WTC11 (cell line): ENCODE results near the gene USP37. TPM values are rescaled to one million over a fixed set of nuclear protein-coding genes. Genes with fewer than 3 reads are reported as not detected.
"Not testable (repeated sequence)": the region's sequence is repeated elsewhere in the genome, so short reads cannot be mapped to it uniquely, and the experiment has no call there.

ENCODE experiments used
- ATAC-seq: fragments of 200-7000 bp; cut with Tn5 transposase; 2 replicates; pipeline ENCODE4 v1.10.0; 2021; ENCODE audit warnings: mild to moderate bottlenecking, moderate library complexity
- CTCF ChIA-PET: fragments of 300-600 bp; sonication (Branson Sonifier 250); formaldehyde crosslinking; loops from one replicate; lab custom pipeline; 2021; ENCODE audit warnings: antibody characterized with exemption; lab: Charles Lee
- POLR2A ChIA-PET: fragments of 350-600 bp; sonication (Branson Sonifier 250); formaldehyde crosslinking; loops from one replicate; lab custom pipeline; 2021; ENCODE audit warnings: antibody characterized with exemption; lab: Charles Lee
- DNase-seq: peaks from one replicate; pipeline ENCODE4 v3.0.0; 2021; ENCODE audit warnings: low spot score
- H3K27ac Mint-ChIP-seq: 2 replicates; pipeline ENCODE4 v1.8.0; 2021; ENCODE audit warnings: mixed read lengths
- H3K27me3 Mint-ChIP-seq: 2 replicates; pipeline ENCODE4 v1.8.0; 2021; ENCODE audit warnings: low read depth, mild to moderate bottlenecking, moderate library complexity, mixed read lengths
- H3K36me3 Mint-ChIP-seq: 2 replicates; pipeline ENCODE4 v1.8.0; 2021; ENCODE audit warnings: mixed read lengths
- H3K4me1 Mint-ChIP-seq: 2 replicates; pipeline ENCODE4 v1.8.0; 2022; ENCODE audit warnings: mixed read lengths
- H3K4me3 Mint-ChIP-seq: 2 replicates; pipeline ENCODE4 v1.8.0; 2021; ENCODE audit warnings: mild to moderate bottlenecking, moderate library complexity, mixed read lengths
- H3K9me3 Mint-ChIP-seq: 2 replicates; pipeline ENCODE4 v1.8.0; 2021; ENCODE audit warnings: mixed read lengths
- ATF1 ChIP-seq: sonication (generic); formaldehyde crosslinking; IDR thresholded peaks from 2 replicates; pipeline ENCODE4 v1.8.1; 2023; ENCODE audit warnings: mild to moderate bottlenecking, moderate library complexity, missing genetic modification reagents
- ATF6 ChIP-seq: sonication (generic); formaldehyde crosslinking; IDR thresholded peaks from 2 replicates; pipeline ENCODE4 v1.8.1; 2023; ENCODE audit warnings: mild to moderate bottlenecking, missing genetic modification reagents
- EMX1 ChIP-seq: fragments of 250-450 bp; sonication (Bioruptor Pico); IDR thresholded peaks from 2 replicates; pipeline ENCODE4 v1.8.0; 2021; ENCODE audit warnings: mild to moderate bottlenecking
- FOXK1 ChIP-seq: sonication (generic); formaldehyde crosslinking; IDR thresholded peaks from 2 replicates; pipeline ENCODE4 v1.8.0; 2022; ENCODE audit warnings: mild to moderate bottlenecking, moderate library complexity, missing genetic modification reagents
- FOXP1 ChIP-seq: sonication (generic); formaldehyde crosslinking; IDR thresholded peaks from 2 replicates; pipeline ENCODE4 v1.8.0; 2022; ENCODE audit warnings: missing genetic modification reagents, mild to moderate bottlenecking, moderate library complexity, borderline replicate concordance
- GRHL2 ChIP-seq: fragments of 250-450 bp; sonication (Bioruptor Pico); IDR thresholded peaks from 2 replicates; pipeline ENCODE4 v1.8.0; 2022; ENCODE audit warnings: mild to moderate bottlenecking, moderate library complexity; ENCODE audit not compliant: insufficient replicate concordance, severe bottlenecking
- HMGXB4 ChIP-seq: sonication (generic); formaldehyde crosslinking; IDR thresholded peaks from 2 replicates; pipeline ENCODE4 v1.8.1; 2023; ENCODE audit warnings: mild to moderate bottlenecking, moderate library complexity, missing genetic modification reagents
- KAT7 ChIP-seq: sonication (generic); formaldehyde crosslinking; IDR thresholded peaks from 2 replicates; pipeline ENCODE4 v1.8.1; 2023; ENCODE audit warnings: missing genetic modification reagents, mild to moderate bottlenecking, borderline replicate concordance
- NFYB ChIP-seq: sonication (generic); formaldehyde crosslinking; conservative IDR thresholded peaks from 2 replicates; pipeline ENCODE4 v1.8.0; 2022; ENCODE audit warnings: low read depth, missing genetic modification reagents
- NR1H2 ChIP-seq: sonication (generic); formaldehyde crosslinking; IDR thresholded peaks from 2 replicates; pipeline ENCODE4 v1.9.0; 2021; ENCODE audit warnings: mild to moderate bottlenecking, moderate library complexity, missing genetic modification reagents
- RELA ChIP-seq: sonication (generic); formaldehyde crosslinking; IDR thresholded peaks from 2 replicates; pipeline ENCODE4 v1.8.1; 2022; ENCODE audit warnings: missing genetic modification reagents, mild to moderate bottlenecking, borderline replicate concordance
- SMAD3 ChIP-seq: sonication (generic); formaldehyde crosslinking; IDR thresholded peaks from 2 replicates; pipeline ENCODE4 v1.8.0; 2022; ENCODE audit warnings: missing genetic modification reagents, mild to moderate bottlenecking, borderline replicate concordance
- TP53 ChIP-seq: sonication (generic); formaldehyde crosslinking; IDR thresholded peaks from 2 replicates; pipeline ENCODE4 v1.8.1; 2023; ENCODE audit warnings: mild to moderate bottlenecking, missing genetic modification reagents
- USF1 ChIP-seq: sonication (generic); formaldehyde crosslinking; IDR thresholded peaks from 2 replicates; pipeline ENCODE4 v1.8.0; 2022; ENCODE audit warnings: mild to moderate bottlenecking, missing genetic modification reagents
- ZNF121 ChIP-seq: sonication (generic); formaldehyde crosslinking; IDR thresholded peaks from 2 replicates; pipeline ENCODE4 v1.8.0; 2023; ENCODE audit warnings: missing genetic modification reagents
- ZNF138 ChIP-seq: sonication (generic); formaldehyde crosslinking; conservative IDR thresholded peaks from 2 replicates; pipeline ENCODE4 v1.8.1; 2022; ENCODE audit warnings: mild to moderate bottlenecking, moderate library complexity, missing genetic modification reagents
- ZNF532 ChIP-seq: fragments of 250-450 bp; sonication (Bioruptor Pico); IDR thresholded peaks from 2 replicates; pipeline ENCODE4 v1.9.0; 2021; ENCODE audit warnings: mild to moderate bottlenecking, borderline replicate concordance
- total RNA-seq: library from RNA; stranded (reverse); gene quantifications from 3 replicates; pipeline ENCODE4 v1.2.3, GENCODE V29; 2021
- TF ChIP-seq, protein P1 (sequence below): fragments of 200-600 bp; IDR thresholded peaks from 2 replicates; pipeline ENCODE4 v1.8.0; 2022; ENCODE audit warnings: antibody characterized with exemption

Gene USP37
- total RNA-seq, 1 experiment from 2014 or later = 21.6 TPM

DNA sequence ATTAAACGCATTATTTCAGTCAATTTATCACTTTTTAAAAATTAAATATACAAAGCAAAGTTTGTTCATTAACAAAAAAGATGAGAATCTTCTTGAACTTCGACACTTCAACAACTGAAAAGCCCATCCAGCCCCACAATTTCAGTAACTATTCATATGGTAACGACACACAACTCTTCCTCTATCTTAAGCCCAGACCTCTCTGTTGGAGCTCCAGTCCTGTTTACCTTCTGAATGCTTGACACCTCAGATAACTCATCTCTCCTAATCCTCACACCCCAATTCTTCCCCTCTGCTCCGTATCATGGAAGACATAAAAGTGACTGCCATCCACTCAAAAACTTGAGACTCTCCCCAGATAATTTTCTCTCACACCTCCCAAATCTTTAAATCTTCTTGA lies 12.6 kb downstream of the USP37 start:
- Mint-ChIP-seq H3K27me3 (no peaks in the 10 kb centered on the region), H3K27ac (peak overlapping the region; percentile 35), H3K4me3 (peak overlapping the region; percentile 29), H3K36me3 (peaks cover 63% of the 10 kb centered on the region), H3K9me3 (peaks cover 6% of the 10 kb centered on the region), H3K4me1 (peaks cover 19% of the 10 kb centered on the region)
- POLR2A ChIA-PET = no interaction called here
- TF ChIP-seq NFYB (no peak), USF1 (CRISPR knock-in tag) (no peak), FOXK1 (peak; percentile 48; the same call in 1 of the 2 replicates), FOXP1 (CRISPR knock-in tag) (no peak), SMAD3 (no peak), TP53 (no peak), KAT7 (no peak), ATF1 (CRISPR knock-in tag) (no peak)
- ATAC-seq = peak; percentile 97
- CTCF ChIA-PET = interaction anchor here (0.6 to 1.0 kb wide), 2 partner anchors 33 to 90 kb away, joined by 3 to 4 read pairs; no protein-coding TSS in a partner anchor
- DNase-seq = no peak

GRCh38 chr2:218554225-218554624 lies 13.9 kb downstream of the USP37 start:
- Mint-ChIP-seq H3K36me3 (peaks cover 57% of the 10 kb centered on the region), H3K4me1 (peaks cover 19% of the 10 kb centered on the region)
- H3K9me3 Mint-ChIP-seq, POLR2A ChIA-PET, ATAC-seq, H3K4me3 Mint-ChIP-seq, CTCF ChIA-PET, DNase-seq, H3K27me3 Mint-ChIP-seq, H3K27ac Mint-ChIP-seq: not testable (repeated sequence)

DNA sequence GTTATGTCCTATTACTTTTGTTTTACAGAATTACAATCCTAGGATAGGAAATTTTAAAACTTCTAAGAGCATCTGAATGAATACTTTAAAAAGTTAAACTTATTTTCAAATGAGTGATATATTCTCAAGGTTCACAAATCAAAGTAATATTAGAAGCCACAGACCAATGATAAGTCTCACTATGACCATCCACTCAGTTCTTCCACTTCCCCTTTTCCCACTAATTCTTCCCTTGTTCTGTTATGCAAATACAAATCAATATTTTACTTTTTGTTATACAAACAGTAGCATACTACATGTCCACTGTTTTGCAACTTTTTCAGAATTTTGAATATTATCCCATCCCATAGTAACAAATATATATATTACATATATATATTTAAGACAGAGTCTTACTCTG lies 20.2 kb downstream of the USP37 start:
- H3K27me3 Mint-ChIP-seq = no peaks in the 10 kb centered on the region
- no peak overlapping the region for H3K4me3 Mint-ChIP-seq
- DNase-seq = no peak
- CTCF ChIA-PET = no interaction called here
- H3K9me3 Mint-ChIP-seq = peaks cover 1% of the 10 kb centered on the region
- no peaks in the 10 kb centered on the region for H3K4me1 Mint-ChIP-seq
- no peak overlapping the region for H3K27ac Mint-ChIP-seq
- POLR2A ChIA-PET = no interaction called here
- H3K36me3 Mint-ChIP-seq = peaks cover 62% of the 10 kb centered on the region
- ATAC-seq = no peak
- TF ChIP-seq GRHL2 (no peak), FOXP1 (CRISPR knock-in tag) (no peak), EMX1 (no peak), ZNF138 (CRISPR knock-in tag) (no peak), NFYB (no peak), NR1H2 (CRISPR knock-in tag) (no peak), ZNF532 (no peak), HMGXB4 (CRISPR knock-in tag) (no peak), ATF6 (no peak), ZNF121 (CRISPR knock-in tag) (no peak), RELA (no peak)
- TF ChIP-seq, protein P1, sequence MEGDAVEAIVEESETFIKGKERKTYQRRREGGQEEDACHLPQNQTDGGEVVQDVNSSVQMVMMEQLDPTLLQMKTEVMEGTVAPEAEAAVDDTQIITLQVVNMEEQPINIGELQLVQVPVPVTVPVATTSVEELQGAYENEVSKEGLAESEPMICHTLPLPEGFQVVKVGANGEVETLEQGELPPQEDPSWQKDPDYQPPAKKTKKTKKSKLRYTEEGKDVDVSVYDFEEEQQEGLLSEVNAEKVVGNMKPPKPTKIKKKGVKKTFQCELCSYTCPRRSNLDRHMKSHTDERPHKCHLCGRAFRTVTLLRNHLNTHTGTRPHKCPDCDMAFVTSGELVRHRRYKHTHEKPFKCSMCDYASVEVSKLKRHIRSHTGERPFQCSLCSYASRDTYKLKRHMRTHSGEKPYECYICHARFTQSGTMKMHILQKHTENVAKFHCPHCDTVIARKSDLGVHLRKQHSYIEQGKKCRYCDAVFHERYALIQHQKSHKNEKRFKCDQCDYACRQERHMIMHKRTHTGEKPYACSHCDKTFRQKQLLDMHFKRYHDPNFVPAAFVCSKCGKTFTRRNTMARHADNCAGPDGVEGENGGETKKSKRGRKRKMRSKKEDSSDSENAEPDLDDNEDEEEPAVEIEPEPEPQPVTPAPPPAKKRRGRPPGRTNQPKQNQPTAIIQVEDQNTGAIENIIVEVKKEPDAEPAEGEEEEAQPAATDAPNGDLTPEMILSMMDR = no peak
